DOHH2 (cell line): Measurements from ENCODE around the gene RAB5B.

Experiments
- H3F3A ChIP-seq: fragments of 200-600 bp; sonication (generic), shearing (Covaris generic); 2 replicates; pipeline ENCODE4 v1.6.0; 2016; ENCODE audit warnings: antibody characterized with exemption, mild to moderate bottlenecking; ENCODE audit not compliant: control insufficient read depth, insufficient read depth
- H3K27ac ChIP-seq: fragments of 200-600 bp; sonication (generic); 2 replicates; pipeline ENCODE4 v1.5.1; 2014; ENCODE audit warnings: low read depth, mild to moderate bottlenecking, low read length, moderate library complexity
- H3K27me3 ChIP-seq: fragments of 200-600 bp; sonication (generic); 2 replicates; pipeline ENCODE4 v1.6.1; 2014; ENCODE audit warnings: mild to moderate bottlenecking, low read length, mixed read lengths; ENCODE audit not compliant: control insufficient read depth
- H3K36me3 ChIP-seq: fragments of 200-600 bp; sonication (generic); 2 replicates; pipeline ENCODE4 v1.6.1; 2014; ENCODE audit warnings: mild to moderate bottlenecking, low read length, moderate library complexity, mixed read lengths; ENCODE audit not compliant: control insufficient read depth
- H3K4me1 ChIP-seq: fragments of 200-600 bp; sonication (generic); 2 replicates; pipeline ENCODE4 v1.6.1; 2014; ENCODE audit warnings: mild to moderate bottlenecking, low read length, mixed read lengths; ENCODE audit not compliant: control insufficient read depth
- H3K4me2 ChIP-seq: fragments of 200-600 bp; sonication (generic); 2 replicates; pipeline ENCODE4 v1.6.0; 2014; ENCODE audit warnings: mild to moderate bottlenecking, low read length, moderate library complexity
- H3K4me3 ChIP-seq: fragments of 200-600 bp; sonication (generic); 2 replicates; pipeline ENCODE4 v1.5.1; 2014; ENCODE audit warnings: mild to moderate bottlenecking, low read length, mixed read lengths
- H3K79me2 ChIP-seq: fragments of 200-600 bp; sonication (generic); 2 replicates; pipeline ENCODE4 v1.6.1; 2014; ENCODE audit warnings: mild to moderate bottlenecking, low read length, mixed read lengths; ENCODE audit not compliant: control insufficient read depth
- H3K9me2 ChIP-seq: fragments of 200-600 bp; sonication (generic); replicated peaks from 2 replicates; pipeline ENCODE4 v1.6.1; 2014; ENCODE audit warnings: mild to moderate bottlenecking, low read length, mixed read lengths; ENCODE audit not compliant: control insufficient read depth
- H3K9me3 ChIP-seq: fragments of 200-600 bp; sonication (generic); 2 replicates; pipeline ENCODE4 v1.6.1; 2014; ENCODE audit warnings: antibody characterized with exemption, low read length, mixed read lengths; ENCODE audit not compliant: control insufficient read depth, insufficient read depth
- H4K20me1 ChIP-seq: fragments of 200-600 bp; sonication (generic); 2 replicates; pipeline ENCODE4 v1.6.0; 2014; ENCODE audit warnings: low read depth, mild to moderate bottlenecking, antibody characterized with exemption, low read length, moderate library complexity; ENCODE audit not compliant: control insufficient read depth, insufficient read depth
- CTCF ChIP-seq: fragments of 200-600 bp; sonication (generic); IDR thresholded peaks from one replicate; pipeline ENCODE4 v1.5.1; 2014; ENCODE audit warnings: antibody characterized with exemption, mild to moderate bottlenecking, low read depth, low read length; ENCODE audit not compliant: poor library complexity, severe bottlenecking
- EZH2phosphoT487 ChIP-seq: fragments of 200-600 bp; sonication (generic); IDR thresholded peaks from 2 replicates; pipeline ENCODE4 v1.6.1; 2017; ENCODE audit warnings: borderline replicate concordance, mild to moderate bottlenecking, antibody characterized with exemption, low read length, moderate library complexity, mixed read lengths

The RAB5B gene

GRCh38 chr12:56042843-56043242 is 69.0 kb downstream of the RAB5B start:
- H3K4me3 ChIP-seq: peak overlapping the region; percentile 79
- H3F3A ChIP-seq: peaks cover 51% of the 10 kb centered on the region
- H3K4me1 ChIP-seq: peaks cover 38% of the 10 kb centered on the region
- H4K20me1 ChIP-seq: peaks cover 8% of the 10 kb centered on the region; the same call in 1 of the 2 replicates
- H3K4me2 ChIP-seq: peak overlapping the region; percentile 80
- H3K79me2 ChIP-seq: peaks cover 30% of the 10 kb centered on the region
- TF ChIP-seq CTCF: no peak
- TF ChIP-seq EZH2phosphoT487: no peak
- H3K27ac ChIP-seq: peak overlapping the region; percentile 66
- H3K9me2 ChIP-seq: no peaks in the 10 kb centered on the region
- H3K9me3 ChIP-seq: no peaks in the 10 kb centered on the region
- peaks cover 42% of the 10 kb centered on the region for H3K36me3 ChIP-seq
- H3K27me3 ChIP-seq: no peaks in the 10 kb centered on the region
